SH-SY5Y (cell line): ENCODE results near the gene DLL3.

Experiments
- GATA2 ChIP-seq: IDR thresholded peaks from 2 replicates; pipeline ENCODE4 v1.6.1; 2011; ENCODE audit warnings: mild to moderate bottlenecking, low read depth, low read length
- GATA3 ChIP-seq: IDR thresholded peaks from 2 replicates; pipeline ENCODE4 v1.6.1; 2011; ENCODE audit warnings: low read depth, mild to moderate bottlenecking, low read length, moderate library complexity

DNA sequence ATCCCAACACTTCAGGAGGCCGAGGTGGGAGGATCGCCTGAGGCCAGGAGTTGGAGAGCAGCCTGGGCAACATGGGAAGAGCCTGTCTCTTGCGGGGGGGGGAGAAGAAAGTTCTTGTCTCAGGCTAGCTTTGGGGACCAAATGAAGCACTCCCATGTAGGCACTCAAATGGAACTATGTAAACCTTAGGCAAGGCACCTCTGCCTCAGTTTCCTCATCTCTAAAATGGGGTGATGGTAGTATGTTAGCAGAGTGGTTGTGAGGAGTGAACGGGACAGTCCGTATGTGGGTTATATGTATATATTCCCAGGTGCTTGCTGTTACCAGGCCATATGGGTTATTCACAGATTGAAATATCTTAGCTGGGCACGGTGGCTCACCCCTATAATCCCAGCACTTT lies 6.5 kb upstream of the DLL3 start:
- no peak for TF ChIP-seq GATA2
- TF ChIP-seq GATA3, result no peak
